Measurements from ENCODE around the gene GPN3.
A peak's percentile ranks its signal among the peaks of the same experiment; 100 is the strongest.
"Not testable (repeated sequence)": the region's sequence is repeated elsewhere in the genome, so short reads cannot be mapped to it uniquely, and the experiment has no call there.

GPN3 gene

GRCh38 chr12:110421701-110422100 lies 46.4 kb downstream of the GPN3 start:
- no peaks in the 10 kb centered on the region; the same call in 1 of the 2 replicates for H3K4me1 ChIP-seq
- H3K27me3 ChIP-seq (ENCODE audit: low read depth): no peaks in the 10 kb centered on the region
- no peak overlapping the region for H3K4me3 ChIP-seq
- DNase-seq (ENCODE audit: low spot score in 2 of 2): no peak
- no peaks in the 10 kb centered on the region for H3K9me3 ChIP-seq
- in situ Hi-C loops (cut with MboI; ENCODE audit: low sequenced_read_pairs): loop anchor here (10.0 kb wide), 1 partner anchor 317 kb away; no protein-coding TSS in a partner anchor
- no peaks in the 10 kb centered on the region for H3K36me3 ChIP-seq (replicated peaks)

GRCh38 chr12:110421159-110421661 lies 46.8 kb downstream of the GPN3 start:
- in situ Hi-C loops (cut with MboI; ENCODE audit: low sequenced_read_pairs): loop anchor here (10.0 kb wide), 1 partner anchor 316 kb away; no protein-coding TSS in a partner anchor
- H3K4me1 ChIP-seq: no peaks in the 10 kb centered on the region; the same call in 1 of the 2 replicates
- no peaks in the 10 kb centered on the region for H3K9me3 ChIP-seq
- no peaks in the 10 kb centered on the region for H3K27me3 ChIP-seq (ENCODE audit: low read depth)
- H3K4me3 ChIP-seq: no peak overlapping the region
- DNase-seq (ENCODE audit: low spot score in 2 of 2): no peak
- H3K36me3 ChIP-seq (replicated peaks): no peaks in the 10 kb centered on the region

- H3K9me3 ChIP-seq; H3K27me3 ChIP-seq (ENCODE audit: low read depth); H3K4me3 ChIP-seq; H3K36me3 ChIP-seq (replicated peaks); H3K4me1 ChIP-seq; DNase-seq (ENCODE audit: low spot score in 2 of 2): not testable (repeated sequence)
- in situ Hi-C loops (cut with MboI; ENCODE audit: low sequenced_read_pairs): loop anchor here (10.0 kb wide), 1 partner anchor 316 kb away; no protein-coding TSS in a partner anchor
Measured at GRCh38 chr12:110420644-110421043, 47.4 kb downstream of the GPN3 start.

- H3K36me3 ChIP-seq (replicated peaks); H3K4me1 ChIP-seq; H3K27me3 ChIP-seq (ENCODE audit: low read depth); in situ Hi-C loops (cut with MboI; ENCODE audit: low sequenced_read_pairs); DNase-seq (ENCODE audit: low spot score in 2 of 2); H3K4me3 ChIP-seq; H3K9me3 ChIP-seq: not testable (repeated sequence)
Measured at GRCh38 chr12:110417113-110417512, 50.9 kb downstream of the GPN3 start.

GRCh38 chr12:110410086-110410485 lies 58.0 kb downstream of the GPN3 start:
- H3K4me3 ChIP-seq; H3K27me3 ChIP-seq (ENCODE audit: low read depth); in situ Hi-C loops (cut with MboI; ENCODE audit: low sequenced_read_pairs): not testable (repeated sequence)

GRCh38 chr12:110405126-110405662 lies 62.9 kb downstream of the GPN3 start:
- H3K9me3 ChIP-seq; in situ Hi-C loops (cut with MboI; ENCODE audit: low sequenced_read_pairs); H3K27me3 ChIP-seq (ENCODE audit: low read depth); H3K4me3 ChIP-seq; DNase-seq (ENCODE audit: low spot score in 2 of 2): not testable (repeated sequence)
- peaks cover 18% of the 10 kb centered on the region for H3K36me3 ChIP-seq (replicated peaks)
- peaks cover 17% of the 10 kb centered on the region for H3K4me1 ChIP-seq

More at GRCh38 chr12:110410086-110410485, 58.0 kb downstream of the GPN3 start:
- not testable (repeated sequence) for DNase-seq (ENCODE audit: low spot score in 2 of 2); H3K4me1 ChIP-seq; H3K36me3 ChIP-seq (replicated peaks); H3K9me3 ChIP-seq

GRCh38 chr12:110403976-110404682 lies 63.9 kb downstream of the GPN3 start:
- H3K9me3 ChIP-seq: no peaks in the 10 kb centered on the region
- H3K4me1 ChIP-seq: peaks cover 17% of the 10 kb centered on the region
- H3K36me3 ChIP-seq (replicated peaks): peaks cover 21% of the 10 kb centered on the region
- no peaks in the 10 kb centered on the region for H3K27me3 ChIP-seq (ENCODE audit: low read depth)
- H3K4me3 ChIP-seq: peak overlapping the region; percentile 89
- in situ Hi-C loops (cut with MboI; ENCODE audit: low sequenced_read_pairs): no loop called here
- peak; percentile 59 to 86 for DNase-seq (ENCODE audit: low spot score in 2 of 2)

- in situ Hi-C loops (cut with MboI; ENCODE audit: low sequenced_read_pairs): no loop called here
Measured at GRCh38 chr12:110403146-110403975, 64.7 kb downstream of the GPN3 start, which contains the start of gene ANAPC7. ANAPC7 (minus strand) TSS chr12:110403708; CDS start chr12:110403627, 81 bp downstream.

More at GRCh38 chr12:110403146-110403975, 64.7 kb downstream of the GPN3 start, which contains the start of gene ANAPC7:
- Histone ChIP-seq H3K4me1 (peaks cover 17% of the 10 kb centered on the region), H3K9me3 (no peaks in the 10 kb centered on the region), H3K36me3 (replicated peaks) (peaks cover 26% of the 10 kb centered on the region), H3K4me3 (peak within 1 kb of the TSS; percentile 89), H3K27me3 (ENCODE audit: low read depth) (no peaks in the 10 kb centered on the region)
- peak; percentile 86 to 94 for DNase-seq (ENCODE audit: low spot score in 2 of 2)

Data from HAP-1 (cell line).